ENCODE data around the gene EIF1. TPM values are rescaled to one million over a fixed set of nuclear protein-coding genes. Genes with fewer than 3 reads are reported as not detected.

EIF1 gene
- total RNA-seq, 1 donor from 2014 or later = 191 TPM

DNA sequence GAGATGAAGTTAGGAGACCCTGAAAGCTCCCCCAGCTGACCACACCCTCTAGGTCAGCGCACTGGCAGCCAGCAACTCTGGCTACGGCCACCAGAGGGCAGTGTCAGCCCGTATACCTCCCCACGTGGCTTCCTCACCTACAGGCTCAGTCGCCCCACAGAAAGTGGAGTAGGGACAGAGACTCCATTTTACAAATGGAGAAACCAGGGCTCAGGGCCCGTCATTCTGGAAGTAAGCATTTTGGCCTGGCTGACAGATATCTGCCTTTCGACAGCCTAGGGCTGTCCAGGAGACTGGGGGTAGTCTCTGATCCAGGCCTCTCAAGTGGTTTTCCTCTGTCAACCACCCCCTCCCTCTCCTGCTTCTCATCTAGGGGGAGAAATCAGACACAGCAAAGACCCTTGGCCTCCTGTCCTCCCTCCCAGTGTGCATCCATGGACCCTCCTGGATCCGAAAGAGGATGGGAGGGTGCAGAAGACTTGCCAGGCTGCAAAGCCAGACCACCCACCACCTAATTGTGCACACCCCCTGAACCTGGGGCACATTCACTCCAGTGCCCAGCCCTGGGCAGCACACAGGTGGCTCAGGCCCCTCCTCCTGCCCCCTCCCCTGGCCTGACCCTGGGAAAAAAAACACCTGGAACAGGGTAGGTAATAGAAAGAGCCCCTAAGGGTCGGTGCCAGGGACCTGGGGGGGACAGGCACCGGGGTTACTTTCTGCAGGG, 49.6 kb downstream of the EIF1 start:
- Histone ChIP-seq H3K27me3 (ENCODE audit: control insufficient read depth, insufficient read depth, low read length) (peaks cover 20% of the 10 kb centered on the region), H3K4me3 (ENCODE audit: low read depth, low read length) (no peak overlapping the region), H3K36me3 (ENCODE audit: control insufficient read depth, insufficient read depth, low read length) (no peaks in the 10 kb centered on the region)
- FAIRE-seq (no peak), DNase-seq (ENCODE audit: low read depth) (peak; percentile 69)
- TF ChIP-seq, protein P1, sequence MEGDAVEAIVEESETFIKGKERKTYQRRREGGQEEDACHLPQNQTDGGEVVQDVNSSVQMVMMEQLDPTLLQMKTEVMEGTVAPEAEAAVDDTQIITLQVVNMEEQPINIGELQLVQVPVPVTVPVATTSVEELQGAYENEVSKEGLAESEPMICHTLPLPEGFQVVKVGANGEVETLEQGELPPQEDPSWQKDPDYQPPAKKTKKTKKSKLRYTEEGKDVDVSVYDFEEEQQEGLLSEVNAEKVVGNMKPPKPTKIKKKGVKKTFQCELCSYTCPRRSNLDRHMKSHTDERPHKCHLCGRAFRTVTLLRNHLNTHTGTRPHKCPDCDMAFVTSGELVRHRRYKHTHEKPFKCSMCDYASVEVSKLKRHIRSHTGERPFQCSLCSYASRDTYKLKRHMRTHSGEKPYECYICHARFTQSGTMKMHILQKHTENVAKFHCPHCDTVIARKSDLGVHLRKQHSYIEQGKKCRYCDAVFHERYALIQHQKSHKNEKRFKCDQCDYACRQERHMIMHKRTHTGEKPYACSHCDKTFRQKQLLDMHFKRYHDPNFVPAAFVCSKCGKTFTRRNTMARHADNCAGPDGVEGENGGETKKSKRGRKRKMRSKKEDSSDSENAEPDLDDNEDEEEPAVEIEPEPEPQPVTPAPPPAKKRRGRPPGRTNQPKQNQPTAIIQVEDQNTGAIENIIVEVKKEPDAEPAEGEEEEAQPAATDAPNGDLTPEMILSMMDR (IDR thresholded peaks at IDR 0.05; ENCODE audit: insufficient read depth, low read length, severe bottlenecking) = peak; percentile 98

DNA sequence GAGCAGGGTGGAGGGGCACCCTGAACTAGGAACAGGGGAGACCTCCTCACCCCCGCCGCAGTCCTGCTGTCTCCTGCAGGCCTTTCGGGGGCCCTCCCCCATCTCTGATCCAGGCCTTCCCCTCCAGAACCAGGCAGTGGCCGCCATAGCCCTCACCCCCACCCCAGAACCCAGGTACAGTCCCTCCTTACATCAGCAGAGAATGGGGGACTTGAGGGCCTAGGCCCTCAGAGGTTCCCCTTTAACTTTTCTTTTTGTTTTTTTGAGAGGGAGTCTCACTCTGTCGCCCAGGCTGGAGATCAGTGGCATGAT, 50.1 kb downstream of the EIF1 start:
- TF ChIP-seq, protein P1 (IDR thresholded peaks at IDR 0.05; ENCODE audit: insufficient read depth, low read length, severe bottlenecking) = no peak
- DNase-seq (ENCODE audit: low read depth) = no peak
- H3K27me3 ChIP-seq (ENCODE audit: control insufficient read depth, insufficient read depth, low read length) = peaks cover 16% of the 10 kb centered on the region
- no peak overlapping the region for H3K4me3 ChIP-seq (ENCODE audit: low read depth, low read length)
- no peaks in the 10 kb centered on the region for H3K36me3 ChIP-seq (ENCODE audit: control insufficient read depth, insufficient read depth, low read length)
- FAIRE-seq = no peak

DNA sequence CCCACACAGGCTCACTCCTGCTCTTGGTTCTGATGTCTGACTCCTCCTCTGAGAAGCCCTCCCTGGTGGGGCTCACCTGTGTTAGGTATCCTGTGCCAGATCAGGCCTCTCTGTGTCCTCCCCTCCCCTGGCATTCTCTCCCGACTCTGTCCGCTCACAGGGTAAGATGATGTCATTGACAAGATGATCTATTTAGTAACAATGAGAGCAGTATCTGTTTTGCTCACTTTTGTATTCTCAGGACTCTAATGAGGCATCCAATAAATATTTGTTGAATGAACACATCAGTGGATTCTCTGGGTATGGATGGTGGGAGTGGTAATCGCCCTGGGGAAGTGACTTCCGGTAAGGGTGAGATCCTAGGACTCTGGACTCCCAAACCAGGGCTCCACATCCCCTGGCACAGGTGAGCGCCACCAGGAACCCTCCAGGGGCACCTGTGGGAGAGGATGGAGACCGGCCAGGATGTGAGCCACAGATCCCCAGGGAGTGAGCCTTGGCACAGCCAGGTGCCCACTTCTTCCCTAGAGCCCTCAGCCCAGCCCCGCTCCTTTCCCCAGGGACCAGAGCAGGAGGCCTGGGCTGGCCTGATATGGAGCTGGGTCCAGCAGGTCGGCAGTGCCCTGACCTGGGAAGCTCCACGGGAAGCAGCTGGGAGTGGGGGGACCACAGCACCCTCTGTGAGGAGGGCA, 51.1 kb downstream of the EIF1 start:
- no peak for FAIRE-seq
- no peak overlapping the region for H3K4me3 ChIP-seq (ENCODE audit: low read depth, low read length)
- DNase-seq (ENCODE audit: low read depth) = peak; percentile 94

DNA sequence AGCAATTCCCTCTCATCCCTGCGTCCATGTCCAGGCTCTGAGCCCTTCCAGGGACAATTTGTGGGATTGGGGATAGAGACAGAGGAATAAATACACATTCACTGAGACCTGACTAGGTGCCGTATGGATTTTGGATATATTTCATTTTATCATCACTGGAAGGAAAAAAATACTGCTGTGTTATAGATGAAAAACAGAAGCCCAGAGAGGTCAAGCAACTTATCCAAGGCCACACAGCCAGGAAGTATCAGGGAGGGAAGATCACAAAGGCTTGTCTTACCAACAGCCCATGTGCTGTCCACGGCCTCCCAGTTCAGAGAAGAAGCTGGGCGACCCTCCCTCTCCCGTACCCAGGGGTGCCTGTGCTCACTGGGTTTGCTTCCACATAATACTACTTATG, 51.8 kb downstream of the EIF1 start:
- TF ChIP-seq, protein P1 (IDR thresholded peaks at IDR 0.05; ENCODE audit: insufficient read depth, low read length, severe bottlenecking) = no peak
- DNase-seq (ENCODE audit: low read depth) = no peak

More for the DNA sequence above, 51.1 kb downstream of the EIF1 start:
- no peaks in the 10 kb centered on the region for H3K36me3 ChIP-seq (ENCODE audit: control insufficient read depth, insufficient read depth, low read length)
- H3K27me3 ChIP-seq (ENCODE audit: control insufficient read depth, insufficient read depth, low read length) = peaks cover 11% of the 10 kb centered on the region
- TF ChIP-seq, protein P1 (IDR thresholded peaks at IDR 0.05; ENCODE audit: insufficient read depth, low read length, severe bottlenecking) = no peak

DNA sequence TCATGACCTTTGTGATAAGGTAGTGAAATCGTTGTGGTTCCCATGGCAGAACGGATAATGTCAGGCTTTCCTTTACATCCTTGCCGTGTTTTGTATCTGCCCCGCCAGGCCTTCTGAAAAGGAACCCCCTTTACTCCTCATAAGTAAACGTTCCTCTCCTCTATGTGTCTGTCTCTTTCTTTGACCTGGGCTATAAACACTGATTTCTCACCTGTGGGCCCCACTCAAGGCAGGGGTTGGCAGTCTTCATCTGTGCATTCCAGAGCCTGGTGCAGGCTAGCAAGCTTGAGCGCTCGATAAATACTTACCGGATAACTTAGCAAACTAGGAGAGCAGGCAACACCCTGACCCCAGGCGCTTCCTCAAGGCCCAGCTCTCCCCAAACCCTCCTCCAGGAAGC, 53.0 kb downstream of the EIF1 start:
- no peak overlapping the region for H3K4me3 ChIP-seq (ENCODE audit: low read depth, low read length)
- no peaks in the 10 kb centered on the region for H3K36me3 ChIP-seq (ENCODE audit: control insufficient read depth, insufficient read depth, low read length)
- TF ChIP-seq, protein P1 (IDR thresholded peaks at IDR 0.05; ENCODE audit: insufficient read depth, low read length, severe bottlenecking) = no peak
- no peak for FAIRE-seq
- no peak for DNase-seq (ENCODE audit: low read depth)
- peaks cover 7% of the 10 kb centered on the region for H3K27me3 ChIP-seq (ENCODE audit: control insufficient read depth, insufficient read depth, low read length)

More for the DNA sequence above, 51.8 kb downstream of the EIF1 start:
- no peak overlapping the region for H3K4me3 ChIP-seq (ENCODE audit: low read depth, low read length)
- no peaks in the 10 kb centered on the region for H3K36me3 ChIP-seq (ENCODE audit: control insufficient read depth, insufficient read depth, low read length)
- H3K27me3 ChIP-seq (ENCODE audit: control insufficient read depth, insufficient read depth, low read length) = peaks cover 11% of the 10 kb centered on the region
- FAIRE-seq = no peak

Other genes with a start within 250 kb of the EIF1 start
- gene KRT38, start 247.9 kb upstream of the EIF1 start, total RNA-seq = not detected in 2 replicates
- gene KRT32, start 221.5 kb upstream of the EIF1 start, total RNA-seq = 0.13 TPM in 1 of 2 replicates, not detected in the other
- not detected in 2 replicates for gene KRT35, start 207.7 kb upstream of the EIF1 start, total RNA-seq
- under 0.01 TPM in 1 of 2 replicates, not detected in the other for gene KRT36, start 199.0 kb upstream of the EIF1 start, total RNA-seq
- 112 and 242 TPM in 2 replicates for gene KRT13, start 183.3 kb upstream of the EIF1 start, total RNA-seq
- 67.9 and 71.8 TPM in 2 replicates for gene KRT15, start 170.0 kb upstream of the EIF1 start, total RNA-seq
- gene KRT19, start 160.6 kb upstream of the EIF1 start, total RNA-seq = 3,104 and 4,112 TPM in 2 replicates
- gene KRT9, start 116.8 kb upstream of the EIF1 start, total RNA-seq = 0.26 and 0.51 TPM in 2 replicates
- gene KRT14, start 102.0 kb upstream of the EIF1 start, total RNA-seq = 463 and 1,445 TPM in 2 replicates
- 1,390 and 10,131 TPM in 2 replicates for gene KRT16, start 76.1 kb upstream of the EIF1 start, total RNA-seq
- gene KRT17, start 64.3 kb upstream of the EIF1 start, total RNA-seq = 25,286 and 30,463 TPM in 2 replicates
- gene GAST, start 23.4 kb downstream of the EIF1 start, total RNA-seq = 0.90 TPM in 1 of 2 replicates, not detected in the other
- gene HAP1, start 45.8 kb downstream of the EIF1 start, total RNA-seq = 2.6 and 5.0 TPM in 2 replicates
- 227 and 407 TPM in 2 replicates for gene JUP, start 97.8 kb downstream of the EIF1 start, total RNA-seq
- 32.1 and 47.1 TPM in 2 replicates for gene P3H4, start 123.1 kb downstream of the EIF1 start, total RNA-seq
- 64.1 and 81.6 TPM in 2 replicates for gene FKBP10, start 124.1 kb downstream of the EIF1 start, total RNA-seq
- gene NT5C3B, start 147.3 kb downstream of the EIF1 start, total RNA-seq = 81.2 and 124 TPM in 2 replicates
- gene KLHL10, start 148.9 kb downstream of the EIF1 start, total RNA-seq = under 0.01 and 0.13 TPM in 2 replicates
- gene KLHL11, start 176.5 kb downstream of the EIF1 start, total RNA-seq = 31.0 and 33.2 TPM in 2 replicates
- gene ACLY, start 230.1 kb downstream of the EIF1 start, total RNA-seq = 78.5 and 121 TPM in 2 replicates
- 0.13 and 0.26 TPM in 2 replicates for gene ODAD4, start 241.7 kb downstream of the EIF1 start, total RNA-seq

Measured in bronchial epithelial cell (primary cell).